Measurements from ENCODE around the gene JPH2.

JPH2 gene

DNA sequence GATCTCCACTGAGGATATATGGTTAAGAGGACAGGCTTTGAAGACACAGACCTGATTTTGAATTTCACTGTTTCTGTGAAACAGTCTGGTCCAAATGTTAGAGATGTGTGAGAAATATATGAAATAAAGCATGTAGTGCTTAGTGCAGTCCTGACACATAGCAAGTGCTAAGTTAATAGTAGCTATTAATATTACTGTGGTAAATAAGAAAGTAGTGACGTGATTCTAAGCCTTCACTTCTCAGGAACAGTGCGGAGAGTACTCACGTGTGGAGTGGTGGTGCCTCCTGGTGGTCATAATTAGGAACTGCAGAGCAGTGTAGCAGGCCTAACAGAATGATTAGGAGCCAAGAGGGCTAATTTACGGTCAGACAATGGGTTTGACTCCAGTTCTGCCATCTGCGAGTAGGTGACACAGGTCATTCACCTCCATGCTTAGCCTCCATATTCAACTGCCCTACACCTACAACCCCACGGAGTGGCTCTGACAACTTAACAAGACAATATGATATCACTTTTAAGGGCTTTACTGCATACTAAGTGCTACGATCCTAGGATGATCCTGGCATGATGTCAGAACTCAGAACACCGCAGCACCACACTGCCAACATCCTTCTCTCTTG, 106.2 kb downstream of the JPH2 start:
- peak; percentile 48 to 68 for DNase-seq (ENCODE audit: low read depth in 2 of 2, low spot score in 1 of 2)

DNA sequence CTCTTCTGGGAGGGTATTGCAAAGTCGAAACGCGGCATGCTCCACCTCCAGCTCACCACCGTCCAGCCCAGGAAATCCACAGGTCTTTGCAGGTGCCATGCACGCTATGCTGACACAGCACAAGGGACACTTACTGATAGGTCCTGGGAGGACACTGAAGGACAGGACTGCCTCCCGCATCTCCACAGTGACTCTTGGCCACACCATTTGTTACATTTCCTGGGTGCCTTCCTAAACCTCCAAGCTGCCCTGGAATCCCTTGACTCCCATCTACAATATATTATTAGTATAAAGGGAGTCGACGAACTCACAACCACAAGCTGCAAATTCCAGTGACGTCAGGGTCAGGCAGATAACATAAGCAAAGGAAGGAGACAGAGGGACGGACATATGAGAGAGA, 106.9 kb downstream of the JPH2 start:
- DNase-seq (ENCODE audit: low read depth in 2 of 2, low spot score in 1 of 2): no peak

DNA sequence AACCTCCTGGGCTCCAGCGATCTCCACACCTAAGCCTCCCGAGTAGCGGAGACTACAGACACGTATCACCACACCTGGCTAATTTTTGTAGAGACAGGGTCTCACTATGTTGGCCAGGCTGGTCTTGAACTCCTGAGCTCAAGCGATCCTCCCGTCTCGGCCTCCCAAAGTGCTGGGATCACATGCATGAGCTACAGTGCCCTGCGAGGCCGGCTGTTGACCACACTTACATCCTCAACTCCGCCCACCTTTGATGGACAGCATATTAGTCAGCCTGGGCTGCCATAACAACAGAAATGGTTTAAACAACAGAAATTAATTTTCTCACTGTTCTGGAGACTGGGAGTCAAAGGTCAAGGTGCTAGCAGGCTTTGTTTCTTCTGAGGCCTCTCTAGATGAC, 107.7 kb downstream of the JPH2 start:
- DNase-seq (ENCODE audit: low read depth in 2 of 2, low spot score in 1 of 2): no peak

DNA sequence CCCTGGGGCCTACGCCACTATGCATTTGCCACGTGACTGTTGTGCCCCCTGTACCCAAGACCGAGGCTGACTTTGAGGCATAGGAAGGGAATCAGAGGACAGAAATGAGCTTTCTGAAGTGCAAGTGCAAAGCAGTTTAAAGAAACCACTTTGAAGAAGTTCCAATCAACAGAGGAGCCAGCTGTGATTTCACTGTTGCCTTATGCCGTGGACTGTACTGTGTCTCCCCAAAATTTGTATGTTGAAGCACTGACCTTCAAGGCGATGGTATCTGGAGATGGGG, 111.1 kb downstream of the JPH2 start:
- no peak for DNase-seq (ENCODE audit: low read depth in 2 of 2, low spot score in 1 of 2)

DNA sequence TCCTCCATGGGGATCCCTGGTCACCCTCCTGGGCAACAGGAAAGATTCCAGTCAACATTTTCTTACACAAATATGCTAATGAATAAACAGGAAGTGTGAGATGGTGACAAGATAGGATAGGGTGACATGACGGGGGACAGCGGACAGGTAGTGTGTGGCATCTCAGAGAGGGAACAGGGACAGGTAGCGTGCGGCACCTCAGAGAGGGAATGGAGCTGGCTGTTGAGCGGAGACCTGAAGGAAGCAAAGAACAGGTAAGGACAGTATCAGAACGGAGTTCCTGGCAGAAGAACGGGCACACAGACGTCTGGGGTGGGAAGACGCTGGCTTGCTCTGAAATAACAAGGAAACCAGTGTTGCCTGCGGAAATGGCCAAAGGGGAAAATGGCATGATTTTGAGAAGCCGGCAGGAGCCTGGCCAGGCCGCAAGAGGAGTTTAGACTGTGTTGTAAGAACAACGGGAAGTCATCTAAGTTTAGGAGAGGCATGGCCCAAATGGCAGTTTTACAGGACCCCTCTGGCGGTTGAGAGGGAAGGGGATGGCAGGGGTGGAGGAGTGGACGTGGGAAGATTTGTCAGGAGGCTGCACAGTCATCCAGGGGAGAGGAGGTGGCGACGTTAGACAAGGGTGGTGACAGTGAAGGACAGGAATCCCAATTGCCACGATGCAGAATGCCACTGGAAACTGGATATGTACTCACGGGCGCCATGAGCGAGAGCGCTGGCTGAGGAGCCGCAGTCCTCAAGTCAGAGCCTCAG, 111.6 kb downstream of the JPH2 start:
- no peak for DNase-seq (ENCODE audit: low read depth in 2 of 2, low spot score in 1 of 2)

DNA sequence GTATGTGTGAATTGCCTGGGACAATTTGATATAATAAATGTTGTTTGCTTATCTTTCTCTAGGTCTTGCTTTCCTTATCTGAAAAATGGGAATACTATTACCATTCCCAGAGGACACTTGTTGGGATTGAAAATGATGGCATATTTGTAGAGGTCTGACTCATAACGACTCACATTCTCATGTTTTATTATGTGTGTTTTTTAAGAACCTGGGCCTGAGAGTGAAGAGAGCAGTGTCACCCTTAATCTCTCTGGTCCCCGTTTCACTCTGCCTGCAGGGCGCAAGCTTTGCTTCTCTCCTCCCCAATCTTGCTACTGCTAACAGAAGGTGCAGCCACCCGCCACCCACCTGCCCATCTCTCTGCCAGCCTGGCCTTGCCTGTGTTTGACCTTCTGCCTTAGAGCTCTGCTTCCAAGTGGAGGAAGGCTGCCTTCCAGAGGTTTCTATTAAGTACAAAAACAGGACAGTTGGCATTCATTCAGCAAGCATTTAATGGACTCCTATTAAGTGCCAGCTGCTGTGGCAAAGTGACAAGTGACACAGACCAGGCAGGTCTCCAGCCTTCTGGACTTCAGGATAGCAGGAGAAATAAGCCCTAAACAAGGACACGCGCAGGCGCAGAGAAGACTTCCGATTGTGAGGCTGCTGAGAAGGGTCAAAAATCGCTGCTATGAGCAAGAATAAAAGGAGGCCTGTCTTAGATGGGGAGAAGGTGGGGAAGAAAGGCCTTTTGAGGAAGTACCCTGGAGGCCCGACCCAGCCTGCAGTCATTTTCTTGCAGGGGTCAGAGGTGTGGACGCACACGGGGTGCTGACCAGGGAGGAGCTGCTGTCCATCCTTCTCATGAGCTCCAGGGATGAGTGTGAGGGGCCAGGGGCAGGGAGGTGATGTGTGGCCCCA, 112.5 kb downstream of the JPH2 start:
- no peak for DNase-seq (ENCODE audit: low read depth in 2 of 2, low spot score in 1 of 2)

DNA sequence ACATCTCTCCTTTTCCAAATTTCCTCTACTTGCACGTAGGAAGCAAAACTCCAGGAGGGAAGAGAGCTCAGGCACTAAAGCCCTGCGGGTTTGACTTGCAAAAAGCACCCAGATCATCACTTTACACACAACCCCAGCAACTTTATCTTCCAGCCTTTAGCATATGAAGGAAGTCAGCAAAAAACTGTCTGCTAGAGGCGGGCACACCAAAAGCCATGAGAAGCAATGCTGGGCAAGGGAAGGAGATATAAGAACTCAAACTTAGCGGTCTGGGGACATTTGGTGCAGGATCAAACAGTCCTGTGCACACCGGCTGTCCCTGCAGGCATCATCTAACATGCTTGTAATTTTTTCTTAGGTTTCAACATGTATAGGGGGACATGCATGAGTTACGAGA, 113.3 kb downstream of the JPH2 start:
- no peak for DNase-seq (ENCODE audit: low read depth in 2 of 2, low spot score in 1 of 2)

DNA sequence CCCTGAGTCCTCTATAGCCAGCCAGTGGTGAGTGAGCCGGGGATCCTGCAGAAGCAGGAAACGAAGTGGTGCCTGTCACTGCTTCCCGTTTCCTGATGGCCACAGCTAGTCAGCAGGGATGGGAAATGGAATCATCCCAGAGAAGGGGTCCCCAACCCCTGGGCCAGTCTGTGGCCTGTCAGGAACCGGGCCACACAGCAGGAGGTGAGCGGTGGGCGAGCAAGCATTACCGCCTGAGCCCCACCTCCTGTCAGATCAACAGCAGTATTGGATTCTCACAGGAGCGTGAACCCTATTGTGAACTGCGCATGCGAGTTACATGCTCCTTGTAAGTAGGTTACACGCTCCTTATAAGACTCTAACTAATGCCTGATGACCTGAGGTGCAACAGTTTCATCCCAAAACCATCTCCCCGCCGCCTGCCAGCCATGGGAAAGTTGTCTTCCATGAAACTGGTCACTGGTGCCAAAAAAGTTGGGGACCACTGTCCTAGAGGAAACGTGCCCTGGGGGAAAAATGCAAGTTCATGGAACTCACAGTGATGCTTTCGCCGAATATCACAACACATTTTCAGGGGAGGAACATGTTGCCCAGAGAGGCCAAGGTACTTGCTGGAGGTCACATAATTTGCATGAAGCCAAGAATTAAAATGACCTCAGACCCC, 113.8 kb downstream of the JPH2 start:
- no peak for DNase-seq (ENCODE audit: low read depth in 2 of 2, low spot score in 1 of 2)

DNA sequence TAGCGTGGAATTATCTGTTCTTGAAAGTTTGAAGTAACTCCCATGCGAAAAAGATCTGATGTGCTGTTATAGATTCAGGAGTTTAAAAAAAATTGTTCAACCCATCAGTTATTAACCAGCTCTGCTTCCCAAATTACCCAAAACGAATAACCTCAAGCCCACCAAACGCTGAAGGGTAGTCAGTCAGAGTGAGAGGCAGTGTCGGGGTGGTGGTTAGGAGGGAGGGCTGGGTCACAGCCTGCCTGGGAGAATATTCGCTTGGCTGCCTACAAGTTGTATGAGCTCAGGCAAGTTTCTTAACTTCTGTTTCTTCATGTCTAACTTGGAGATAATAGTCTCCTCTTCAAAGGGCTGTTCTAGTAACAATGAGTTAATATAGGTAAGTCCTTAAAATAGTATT, 114.6 kb downstream of the JPH2 start:
- DNase-seq (ENCODE audit: low read depth in 2 of 2, low spot score in 1 of 2): no peak

DNA sequence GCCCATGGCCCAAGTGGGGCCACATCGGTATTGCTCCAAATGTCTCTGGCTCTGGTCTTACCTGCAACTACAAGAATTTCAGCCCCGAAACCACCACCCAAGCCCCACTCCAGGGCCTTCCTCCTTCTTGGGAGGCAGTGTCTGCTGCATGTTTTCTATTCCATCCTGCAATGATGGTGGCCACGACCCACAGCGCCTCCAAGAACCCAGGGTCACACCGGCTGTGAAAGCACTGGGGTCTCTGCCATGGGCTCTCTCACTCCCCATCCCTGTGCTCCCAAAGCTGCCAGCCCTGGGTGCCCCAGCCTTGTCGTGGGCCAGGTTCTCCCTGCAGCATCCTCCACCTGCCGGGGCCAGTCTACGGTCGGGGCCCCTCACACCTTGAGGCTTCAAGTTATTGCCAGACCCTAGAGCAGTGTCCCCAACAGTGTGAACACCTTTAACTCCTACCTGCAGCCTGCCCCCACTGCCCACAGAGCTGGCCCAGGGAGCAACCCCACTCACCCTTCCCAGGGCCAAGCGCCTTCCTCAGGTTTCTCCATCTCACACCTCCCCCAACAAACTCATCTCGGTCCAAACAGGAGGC, 115.4 kb downstream of the JPH2 start:
- no peak for DNase-seq (ENCODE audit: low read depth in 2 of 2, low spot score in 1 of 2)

DNA sequence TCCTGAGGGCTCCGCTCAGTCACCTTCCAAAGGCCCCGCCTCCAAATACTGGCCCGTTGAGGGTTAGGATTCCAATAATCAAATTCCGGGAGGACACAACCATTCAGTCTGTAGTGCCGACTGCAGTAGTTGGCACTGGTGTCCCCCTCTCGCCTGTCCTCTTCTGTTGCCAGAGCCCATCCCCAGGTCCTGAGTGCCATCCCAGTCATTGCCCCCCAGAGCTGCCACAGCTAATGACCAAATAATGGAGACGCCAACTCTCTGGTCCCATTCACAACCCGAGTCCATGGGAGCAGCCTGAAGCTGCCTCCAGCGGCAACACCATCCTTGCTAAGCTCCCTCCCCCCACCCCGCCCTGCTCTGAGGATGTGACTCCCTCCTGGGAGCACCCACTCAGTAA, 115.9 kb downstream of the JPH2 start:
- DNase-seq (ENCODE audit: low read depth in 2 of 2, low spot score in 1 of 2): no peak

DNA sequence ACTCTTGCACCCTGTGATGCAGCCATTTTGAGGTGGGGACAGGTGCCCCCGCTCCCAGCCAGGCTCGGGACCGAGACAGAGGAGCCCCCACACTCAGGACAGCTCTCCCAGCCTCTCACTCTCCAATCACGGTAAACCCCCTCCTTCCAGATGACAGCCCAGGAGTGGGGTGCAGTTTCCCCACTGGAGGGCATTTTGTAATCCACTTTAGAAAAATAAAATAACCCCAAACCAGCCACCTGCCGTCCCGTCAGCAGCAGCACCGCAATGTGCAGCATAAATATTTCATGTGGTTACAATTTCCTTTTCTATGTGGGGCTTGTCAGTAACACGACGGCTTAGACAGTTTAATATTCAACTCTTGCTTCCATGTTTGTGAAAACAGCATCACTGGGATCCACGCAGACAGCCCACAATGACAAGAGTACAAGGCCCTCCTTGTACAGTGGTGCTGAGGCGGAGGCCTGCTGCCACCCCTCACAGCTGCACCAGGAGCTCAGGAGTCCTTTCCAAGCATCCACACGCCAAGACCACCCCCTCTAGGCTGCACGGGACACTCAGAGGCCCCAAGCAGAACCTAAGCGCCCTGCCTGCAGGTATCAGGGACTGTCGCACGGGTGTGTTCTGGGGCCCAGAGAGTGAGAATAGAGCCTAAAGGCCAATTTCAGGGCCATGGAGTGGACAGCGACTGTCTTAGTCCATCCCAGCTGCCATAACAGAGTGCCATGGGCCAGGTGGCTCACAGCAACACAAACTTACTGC, 116.7 kb downstream of the JPH2 start:
- peak in 1 of 2 donors; percentile 18 for DNase-seq (ENCODE audit: low read depth in 2 of 2, low spot score in 1 of 2)

DNA sequence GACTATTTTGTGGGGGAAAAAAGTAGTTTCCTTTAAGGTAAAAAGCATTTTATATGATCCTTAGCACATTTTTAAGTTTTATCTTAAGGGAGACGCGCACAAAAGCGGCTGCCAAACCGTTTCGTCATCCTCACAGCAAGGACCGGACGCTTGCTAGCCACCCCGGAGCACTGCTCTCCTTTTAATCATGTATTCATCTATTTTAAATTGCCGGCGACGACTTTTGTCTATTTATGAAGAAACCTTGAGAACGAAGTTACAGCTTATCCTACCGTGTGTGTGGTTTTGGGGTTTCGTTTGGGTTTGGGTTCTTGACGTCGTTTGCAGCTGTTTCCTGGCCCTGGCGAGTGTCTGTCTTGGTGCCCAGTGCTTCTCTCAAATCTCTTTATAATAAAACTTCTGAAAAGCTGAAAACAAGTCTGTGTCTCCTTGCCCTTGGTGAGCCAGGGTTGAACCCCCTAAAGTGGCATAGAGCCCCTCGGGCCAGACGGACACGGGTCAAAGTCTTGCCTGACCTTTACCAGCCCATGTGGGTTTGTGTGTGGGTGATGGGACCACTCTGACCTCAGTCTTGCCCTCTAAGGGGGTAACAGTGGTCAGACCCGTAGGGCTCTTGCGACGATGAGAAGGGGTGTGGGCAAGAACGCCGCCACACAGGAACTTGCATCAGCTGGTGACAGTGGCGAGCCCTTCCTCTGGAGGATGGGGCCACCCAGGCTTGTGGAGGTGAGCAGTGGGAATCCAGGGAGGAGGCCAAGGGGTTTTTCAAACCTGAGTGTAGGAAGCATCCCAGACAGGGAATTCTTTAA, 117.6 kb downstream of the JPH2 start:
- peak; percentile 35 to 36 for DNase-seq (ENCODE audit: low read depth in 2 of 2, low spot score in 1 of 2)

DNA sequence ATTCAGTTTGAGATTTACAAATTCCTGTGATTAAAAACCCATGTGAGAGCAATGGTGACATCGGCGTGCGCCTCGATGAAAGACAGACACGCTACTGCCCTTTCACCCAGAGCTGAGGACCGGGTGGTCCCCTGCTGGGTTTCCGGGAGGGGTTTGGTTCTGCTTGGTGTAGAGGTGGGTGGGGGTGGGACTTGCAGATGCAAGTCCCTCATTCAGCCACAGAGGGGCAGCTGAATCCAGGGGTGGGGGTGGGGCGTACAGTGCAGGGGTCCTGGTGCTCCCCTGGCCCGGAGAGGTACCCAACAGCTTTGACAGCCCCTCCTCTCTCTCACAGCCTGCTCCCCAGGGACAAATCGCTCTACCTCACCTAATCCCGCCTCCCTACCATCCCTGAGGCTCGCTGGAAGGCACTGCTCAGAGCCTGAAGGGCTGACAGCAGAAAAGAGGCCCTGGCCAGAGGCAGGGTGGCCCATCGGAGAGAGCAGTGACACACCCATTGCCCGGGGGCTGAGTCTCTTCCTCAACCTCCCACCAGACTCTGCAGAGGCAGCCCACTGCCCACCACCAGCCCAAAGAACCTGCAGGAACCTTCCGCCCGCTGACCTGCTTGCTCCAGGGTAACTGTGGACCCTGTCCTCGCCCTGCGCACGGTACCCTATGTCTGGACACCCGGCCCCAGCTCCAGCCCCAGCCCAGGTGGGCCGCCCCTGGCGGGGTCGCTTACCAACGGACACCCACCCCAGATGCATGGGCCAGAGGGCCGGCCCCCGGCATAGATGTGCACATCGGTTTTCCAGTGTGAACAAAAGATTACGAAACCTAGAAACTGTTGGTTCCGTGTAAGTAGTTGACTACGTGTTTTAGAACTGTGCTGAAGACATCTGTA, 118.4 kb downstream of the JPH2 start:
- no peak for DNase-seq (ENCODE audit: low read depth in 2 of 2, low spot score in 1 of 2)

DNA sequence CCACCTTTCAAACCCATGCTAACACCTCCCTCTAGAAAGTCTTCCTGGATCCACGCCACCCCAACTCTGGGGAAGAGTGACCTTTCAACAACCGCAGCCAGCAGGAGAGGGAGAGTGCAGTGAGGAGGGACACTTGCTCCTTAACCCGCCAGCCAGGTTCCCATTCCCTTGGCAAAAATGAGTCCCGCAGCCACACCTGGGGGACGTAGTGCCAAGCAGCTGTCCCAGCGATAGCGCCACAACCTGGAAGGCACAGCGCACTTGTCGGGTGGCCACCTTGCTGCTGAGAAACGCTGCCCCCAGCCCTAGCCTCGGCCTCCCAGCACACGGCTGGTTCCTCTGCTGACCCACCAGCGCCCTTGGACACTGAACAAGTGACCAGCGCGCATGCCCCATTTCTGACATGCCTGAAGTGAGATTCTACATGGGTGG, 119.3 kb downstream of the JPH2 start:
- no peak for DNase-seq (ENCODE audit: low read depth in 2 of 2, low spot score in 1 of 2)

DNA sequence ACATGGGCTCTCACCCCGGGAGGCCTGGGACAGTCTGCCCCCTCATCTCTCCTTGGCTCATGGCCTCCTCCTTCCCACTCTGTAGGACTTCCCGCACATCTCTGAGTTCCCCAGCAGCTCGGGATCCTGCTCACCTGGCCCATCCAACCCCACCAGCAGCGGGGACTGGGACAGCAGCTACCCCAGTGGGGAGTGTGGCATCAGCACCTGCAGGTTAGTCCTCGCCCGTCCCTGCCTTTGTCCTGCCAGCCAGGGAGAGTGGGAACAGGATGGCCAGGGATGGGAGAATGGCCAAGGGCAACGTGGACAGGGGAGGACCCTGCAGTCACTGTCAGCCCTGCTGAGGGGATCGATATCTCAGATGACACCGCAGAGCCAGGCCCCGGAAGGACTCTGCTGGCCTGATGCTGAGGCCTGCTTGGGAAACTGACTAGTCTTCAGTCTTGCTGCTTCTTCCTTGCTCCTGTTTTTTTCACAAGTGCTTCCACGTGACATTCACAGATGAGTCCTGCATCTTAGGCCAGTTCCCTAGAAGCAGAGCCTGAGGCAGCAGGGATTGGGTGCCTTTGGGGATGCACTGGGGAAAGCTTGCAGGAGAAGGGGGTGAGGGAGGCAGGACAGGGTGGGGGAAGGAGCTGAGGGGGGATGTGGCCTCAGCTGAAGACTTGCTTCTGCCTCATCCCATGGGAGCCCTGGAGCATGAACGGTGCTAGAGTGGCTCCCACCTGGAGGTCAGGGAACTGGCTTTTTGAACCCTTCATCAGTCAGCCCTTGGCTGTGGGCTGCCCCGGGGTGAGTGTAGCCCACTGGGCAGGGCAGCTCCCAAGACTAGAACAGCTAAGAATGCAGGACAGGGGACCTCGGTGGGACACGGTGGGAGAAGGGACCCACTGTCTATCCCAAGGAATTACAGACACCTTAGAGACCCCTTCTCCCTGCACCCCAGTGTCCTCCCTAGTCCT, 120.1 kb downstream of the JPH2 start:
- DNase-seq (ENCODE audit: low read depth in 2 of 2, low spot score in 1 of 2): no peak

All from stimulated activated CD8-positive, alpha-beta memory T cell treated with anti-CD3 and anti-CD28 coated beads, Interleukin-4, amount 100 ng/mL, for 1 hour (primary cell).